SK-N-SH (cell line): Measurements from ENCODE around the gene UPF2. TPM values are rescaled to one million over a fixed set of nuclear protein-coding genes. Genes with fewer than 3 reads are reported as not detected.

ENCODE experiments used
- CTCF ChIA-PET: fragments of 300-600, 350-600 bp; formaldehyde crosslinking; extraction: SDS; loops from one replicate; lab custom pipeline; 2021; lab: Yijun Ruan, JAX
- POLR2A ChIA-PET: fragments of 350-600 bp; sonication (Branson Sonifier 250); formaldehyde crosslinking; extraction: SDS; loops from one replicate; lab custom pipeline; 2020; ENCODE audit warnings: antibody characterized with exemption, inconsistent platforms; lab: Yijun Ruan, JAX
- DNase-seq: peaks from one replicate; pipeline ENCODE4 v3.0.0; 2012
- H2AFZ ChIP-seq: fragments of 200-600 bp; sonication (generic); 2 replicates; pipeline ENCODE4 v1.8.1; 2016; ENCODE audit warnings: antibody characterized with exemption, mild to moderate bottlenecking, low read depth
- H3F3A ChIP-seq: fragments of 200-600 bp; sonication (generic); replicated peaks from 2 replicates; pipeline ENCODE3; 2016; ENCODE audit warnings: antibody characterized with exemption, mild to moderate bottlenecking; ENCODE audit not compliant: insufficient read depth
- H3K27ac ChIP-seq, 2 experiments: fragments of 200-500 bp in 1 of 2; fragments of 200-600 bp in 1 of 2; sonication (Bioruptor generic) in 1 of 2; sonication (generic), shearing (Covaris generic) in 1 of 2; 2 replicates each; pipeline versions ENCODE4 v1.5.1 to v1.6.1; 2014 to 2016; ENCODE audit warnings: low read depth in 2 of 2, inconsistent platforms in 1 of 2, low read length in 1 of 2, mild to moderate bottlenecking in 1 of 2, mixed read lengths in 1 of 2
- H3K27me3 ChIP-seq: fragments of 200-600 bp; sonication (generic), shearing (Covaris generic); 2 replicates; pipeline ENCODE4 v1.6.1; 2016; ENCODE audit warnings: mixed run types; ENCODE audit not compliant: insufficient read depth
- H3K36me3 ChIP-seq, 2 experiments: fragments of 200-500 bp in 1 of 2; fragments of 200-600 bp in 1 of 2; sonication (Bioruptor generic) in 1 of 2; sonication (generic) in 1 of 2; replicated peaks in 1 of 2; 2 replicates each; pipeline versions ENCODE3 to v1.5.1; 2014 to 2016; ENCODE audit warnings: low read length in 1 of 2, mild to moderate bottlenecking in 1 of 2; ENCODE audit not compliant: insufficient read depth in 2 of 2, control insufficient read depth in 1 of 2
- H3K4me1 ChIP-seq, 2 experiments: fragments of 200-500 bp in 1 of 2; fragments of 200-600 bp in 1 of 2; sonication (Bioruptor generic) in 1 of 2; sonication (generic), shearing (Covaris generic) in 1 of 2; 2 replicates each; pipeline versions ENCODE4 v1.5.1 to v1.6.1; 2014 to 2016; ENCODE audit warnings: low read depth in 1 of 2, low read length in 1 of 2, mixed run types in 1 of 2; ENCODE audit not compliant: insufficient read depth in 2 of 2, control insufficient read depth in 1 of 2
- H3K4me2 ChIP-seq: fragments of 200-600 bp; sonication (generic), shearing (Covaris generic); 2 replicates; pipeline ENCODE4 v1.6.1; 2017; ENCODE audit warnings: mixed run types
- H3K4me3 ChIP-seq, 2 experiments: fragments of 200-500 bp in 1 of 2; fragments of 200-600 bp in 1 of 2; sonication (Bioruptor generic) in 1 of 2; sonication (generic), shearing (Covaris generic) in 1 of 2; 2 replicates each; pipeline versions ENCODE4 v1.5.1 to v1.8.1; 2014 to 2016; ENCODE audit warnings: low read depth in 2 of 2, inconsistent platforms in 1 of 2, low read length in 1 of 2, mild to moderate bottlenecking in 1 of 2, mixed read lengths in 1 of 2, moderate library complexity in 1 of 2
- H3K79me2 ChIP-seq: fragments of 200-600 bp; sonication (generic); 2 replicates; pipeline ENCODE4 v1.8.1; 2017; ENCODE audit warnings: mild to moderate bottlenecking; ENCODE audit not compliant: insufficient read depth
- H3K9ac ChIP-seq: fragments of 200-600 bp; sonication (generic); 2 replicates; pipeline ENCODE4 v1.6.1; 2017; ENCODE audit warnings: mixed run types
- H3K9me2 ChIP-seq: fragments of 200-600 bp; sonication (generic); 2 replicates; pipeline ENCODE4 v1.6.1; 2017; ENCODE audit warnings: mixed run types
- H3K9me3 ChIP-seq: fragments of 200-600 bp; sonication (generic); 2 replicates; pipeline ENCODE4 v1.6.1; 2017; ENCODE audit warnings: mixed run types, mild to moderate bottlenecking, moderate library complexity
- H4K20me1 ChIP-seq: fragments of 200-600 bp; sonication (generic); 2 replicates; pipeline ENCODE4 v1.6.1; 2017; ENCODE audit warnings: mild to moderate bottlenecking, mixed run types; ENCODE audit not compliant: insufficient read depth
- CHD2 ChIP-seq: fragments of 150-350 bp; IDR thresholded peaks from 2 replicates; pipeline ENCODE4 v1.6.1; 2018; ENCODE audit warnings: low read length; ENCODE audit not compliant: partially characterized antibody
- EP300 ChIP-seq, 2 experiments: IDR thresholded peaks; 2 replicates each; pipeline versions ENCODE4 v1.4.0 to v1.6.1; 2012; ENCODE audit warnings: borderline replicate concordance in 1 of 2, low read depth in 1 of 2, low read length in 1 of 2
- FOXM1 ChIP-seq: IDR thresholded peaks from 2 replicates; pipeline ENCODE4 v1.4.0; 2012; ENCODE audit warnings: low read depth, mild to moderate bottlenecking
- GATA2 ChIP-seq: sonication (generic); formaldehyde crosslinking; IDR thresholded peaks from 2 replicates; pipeline ENCODE4 v1.5.0; 2020; ENCODE audit warnings: mild to moderate bottlenecking, missing genetic modification reagents
- IRF3 ChIP-seq: fragments of 150-350 bp; IDR thresholded peaks from 2 replicates; pipeline ENCODE4 v1.6.1; 2016; ENCODE audit warnings: mild to moderate bottlenecking, low read depth, low read length
- MEF2A ChIP-seq: IDR thresholded peaks from 2 replicates; pipeline ENCODE4 v1.4.0; 2012; ENCODE audit warnings: low read depth, borderline replicate concordance
- PBX3 ChIP-seq: IDR thresholded peaks from 2 replicates; pipeline ENCODE4; 2012
- RAD21 ChIP-seq: IDR thresholded peaks from 2 replicates; pipeline ENCODE4 v1.6.1; 2012; ENCODE audit warnings: mild to moderate bottlenecking, low read length
- RFX5 ChIP-seq: IDR thresholded peaks from 2 replicates; pipeline ENCODE4 v1.6.1; 2012; ENCODE audit warnings: mild to moderate bottlenecking, improper control_type of control experiment, low read length
- SMC3 ChIP-seq: IDR thresholded peaks from 2 replicates; pipeline ENCODE4 v1.6.1; 2012; ENCODE audit warnings: low read depth, low read length, improper control_type of control experiment
- TAF1 ChIP-seq: IDR thresholded peaks from 2 replicates; pipeline ENCODE4 v1.6.1; 2012; ENCODE audit warnings: low read depth, mild to moderate bottlenecking, low read length, moderate library complexity, borderline replicate concordance
- TCF12 ChIP-seq: IDR thresholded peaks from 2 replicates; pipeline ENCODE4 v1.4.0; 2012
- USF2 ChIP-seq: fragments of 150-350 bp; IDR thresholded peaks from 2 replicates; pipeline ENCODE4 v1.6.1; 2017; ENCODE audit warnings: antibody characterized with exemption, low read length, low read depth, borderline replicate concordance
- ZBTB33 ChIP-seq: IDR thresholded peaks from 2 replicates; pipeline ENCODE4 v1.4.0; 2012; ENCODE audit warnings: low read depth, borderline replicate concordance
- WGBS: methylation state at CpG from one replicate; pipeline ENCODE4 v1.1.6; 2017; ENCODE audit warnings: low lambda C conversion rate; 5-methylcytosine and 5-hydroxymethylcytosine counted together
- polyA plus RNA-seq, 3 experiments: library from polyadenylated mRNA; depleted of rRNA; stranded (reverse); fragments of >200 nt; gene quantifications; 2 replicates each; pipeline ENCODE4 v1.2.3, GENCODE V29; 2012

UPF2 gene
- polyA plus RNA-seq, 1 of the 3 experiments (the other 2 are of a cell fraction) = 4.7 TPM

- no peak overlapping the region for H3K9ac ChIP-seq
- CTCF ChIA-PET = interaction anchor here (0.7 to 1.1 kb wide), 2 partner anchors 29 to 94 kb away, joined by 3 to 4 read pairs; no protein-coding TSS in a partner anchor
- no peak overlapping the region for H2AFZ ChIP-seq
- no peak for TF ChIP-seq ZBTB33
- TF ChIP-seq IRF3 = no peak
- TF ChIP-seq MEF2A = no peak
- TF ChIP-seq TAF1 = no peak
- TF ChIP-seq USF2 = no peak
- no peak for TF ChIP-seq FOXM1
- TF ChIP-seq, all 33 proteins: peak for 0
- Histone ChIP-seq H3K4me2 (no peak overlapping the region), H3K9me3 (no peaks in the 10 kb centered on the region), H3K79me2 (no peaks in the 10 kb centered on the region), H3K4me1 (no peaks in the 10 kb centered on the region), H3F3A (no peaks in the 10 kb centered on the region), H3K27ac (no peak overlapping the region), H3K36me3 (peaks cover 0 to under 1% of the 10 kb centered on the region in 2 experiments), H4K20me1 (no peaks in the 10 kb centered on the region), H3K9me2 (no peaks in the 10 kb centered on the region), H3K4me3 (no peak overlapping the region), H3K27me3 (no peaks in the 10 kb centered on the region)
- DNase-seq = no peak
- POLR2A ChIA-PET = no interaction called here
- WGBS = 75% methylated on average over 8 of the region's 11 CpGs
These were observed 129.4 kb downstream of the UPF2 start for GRCh38 chr10:11913079-11913641.

- no peak overlapping the region for H3K4me3 ChIP-seq
- H3K9ac ChIP-seq = no peak overlapping the region
- H3K9me3 ChIP-seq = no peaks in the 10 kb centered on the region
- H3F3A ChIP-seq = no peaks in the 10 kb centered on the region
- ChIA-PET POLR2A (no interaction called here), CTCF (interaction anchor here (1.2 kb wide), 1 partner anchor 91 kb away, joined by 4 read pairs; no protein-coding TSS in a partner anchor)
- no peak overlapping the region for H2AFZ ChIP-seq
- no peak for DNase-seq
- H3K36me3 ChIP-seq = no peaks in the 10 kb centered on the region
- H3K27ac ChIP-seq = no peak overlapping the region
- no peaks in the 10 kb centered on the region for H3K9me2 ChIP-seq
- no peaks in the 10 kb centered on the region for H3K79me2 ChIP-seq
- H3K4me1 ChIP-seq = no peaks in the 10 kb centered on the region
- WGBS = 83% methylated on average over 8 of the region's 10 CpGs
- H3K4me2 ChIP-seq = no peak overlapping the region
- no peaks in the 10 kb centered on the region for H4K20me1 ChIP-seq
- H3K27me3 ChIP-seq = no peaks in the 10 kb centered on the region
- TF ChIP-seq RAD21 (no peak), CHD2 (no peak), PBX3 (no peak), GATA2 (CRISPR knock-in tag) (no peak), TAF1 (no peak), RFX5 (no peak), EP300 (IDR thresholded peaks at IDR 0.05; ENCODE audit: borderline replicate concordance in 1 of 2, low read depth in 1 of 2, low read length in 1 of 2) (no peak), SMC3 (no peak), TCF12 (no peak)
- TF ChIP-seq, all 33 proteins: peak for 0
These were observed 132.5 kb downstream of the UPF2 start for GRCh38 chr10:11910102-11910501.
